ENCODE measurements around the gene RANBP17.

DNA sequence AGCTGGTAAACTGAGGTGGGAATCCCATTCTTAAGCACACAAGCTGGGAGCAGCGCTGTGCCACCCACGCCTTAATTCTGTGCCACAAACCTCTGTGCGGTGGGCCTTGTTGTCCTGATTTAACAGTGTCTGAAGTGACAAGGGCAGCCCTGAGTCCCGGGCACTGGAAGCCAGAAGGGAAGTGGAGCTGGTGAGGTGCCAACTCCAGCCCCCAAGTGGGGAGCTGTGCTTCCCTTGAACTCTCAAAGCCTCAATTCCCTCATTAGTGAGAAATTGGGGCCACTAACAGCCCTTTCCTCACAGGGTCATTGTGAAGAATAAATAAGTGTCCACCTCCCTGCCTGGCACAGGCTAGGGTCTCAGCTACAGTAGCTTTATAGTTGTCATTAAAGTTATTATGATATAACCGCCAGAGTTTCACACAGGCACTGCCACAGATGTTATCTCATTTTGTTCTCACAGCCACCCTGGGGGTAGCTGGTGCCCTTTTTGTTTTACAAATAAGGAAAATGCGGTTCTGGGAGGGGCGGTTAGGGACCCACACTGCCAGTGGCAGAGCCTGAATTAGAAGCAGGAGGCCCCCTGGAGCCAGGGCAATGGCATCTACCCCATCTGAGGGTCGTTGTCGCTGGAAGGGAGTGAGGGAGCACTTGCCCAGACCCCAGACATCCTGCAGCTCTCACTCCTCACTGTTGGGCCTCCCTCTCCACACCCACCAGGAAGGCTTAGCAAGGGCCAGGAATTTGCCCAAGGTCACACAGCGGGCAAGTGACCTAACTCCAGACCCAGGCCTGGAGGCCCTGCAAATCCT lies 445.2 kb downstream of the RANBP17 start:
- TF ChIP-seq, protein P1, sequence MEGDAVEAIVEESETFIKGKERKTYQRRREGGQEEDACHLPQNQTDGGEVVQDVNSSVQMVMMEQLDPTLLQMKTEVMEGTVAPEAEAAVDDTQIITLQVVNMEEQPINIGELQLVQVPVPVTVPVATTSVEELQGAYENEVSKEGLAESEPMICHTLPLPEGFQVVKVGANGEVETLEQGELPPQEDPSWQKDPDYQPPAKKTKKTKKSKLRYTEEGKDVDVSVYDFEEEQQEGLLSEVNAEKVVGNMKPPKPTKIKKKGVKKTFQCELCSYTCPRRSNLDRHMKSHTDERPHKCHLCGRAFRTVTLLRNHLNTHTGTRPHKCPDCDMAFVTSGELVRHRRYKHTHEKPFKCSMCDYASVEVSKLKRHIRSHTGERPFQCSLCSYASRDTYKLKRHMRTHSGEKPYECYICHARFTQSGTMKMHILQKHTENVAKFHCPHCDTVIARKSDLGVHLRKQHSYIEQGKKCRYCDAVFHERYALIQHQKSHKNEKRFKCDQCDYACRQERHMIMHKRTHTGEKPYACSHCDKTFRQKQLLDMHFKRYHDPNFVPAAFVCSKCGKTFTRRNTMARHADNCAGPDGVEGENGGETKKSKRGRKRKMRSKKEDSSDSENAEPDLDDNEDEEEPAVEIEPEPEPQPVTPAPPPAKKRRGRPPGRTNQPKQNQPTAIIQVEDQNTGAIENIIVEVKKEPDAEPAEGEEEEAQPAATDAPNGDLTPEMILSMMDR (conservative IDR thresholded peaks at IDR 0.05; ENCODE audit: low read depth, low read length): no peak
- peak; percentile 41 for TF ChIP-seq EZH2 (IDR thresholded peaks at IDR 0.05; ENCODE audit: borderline replicate concordance, low read depth, low read length, poor library complexity, severe bottlenecking)

Data from A673 (cell line).